NT2/D1 (cell line): ENCODE measurements around the gene STEAP4.

Experiments used
- DNase-seq: peaks from one replicate; pipeline ENCODE4 v3.0.0-alpha.2; 2011; ENCODE audit warnings: low read depth, low spot score
- H3K27me3 ChIP-seq: 2 replicates; pipeline ENCODE4 v1.6.0; 2011; ENCODE audit warnings: mild to moderate bottlenecking; ENCODE audit not compliant: insufficient read length, insufficient read depth
- H3K36me3 ChIP-seq: 2 replicates; pipeline ENCODE4 v1.6.1; 2011; ENCODE audit warnings: mild to moderate bottlenecking, low read length, mixed read lengths; ENCODE audit not compliant: insufficient read depth, insufficient read length
- H3K4me1 ChIP-seq: 2 replicates; pipeline ENCODE4 v1.5.1; 2011; ENCODE audit not compliant: insufficient read depth, insufficient read length
- H3K4me3 ChIP-seq: 2 replicates; pipeline ENCODE4 v1.5.1; 2011; ENCODE audit warnings: low read depth; ENCODE audit not compliant: insufficient read length
- H3K9ac ChIP-seq: 2 replicates; pipeline ENCODE4 v1.6.0; 2011; ENCODE audit warnings: low read depth; ENCODE audit not compliant: insufficient read length
- H3K9me3 ChIP-seq: 2 replicates; pipeline ENCODE4 v1.5.1; 2011; ENCODE audit warnings: mild to moderate bottlenecking, low read length; ENCODE audit not compliant: insufficient read depth
- SUZ12 ChIP-seq: IDR thresholded peaks from 2 replicates; pipeline ENCODE4 v1.6.1; 2011; ENCODE audit not compliant: insufficient read length, insufficient read depth; ENCODE audit errors: extremely low read depth
- YY1 ChIP-seq: IDR thresholded peaks from 2 replicates; pipeline ENCODE4 v1.6.1; 2011; ENCODE audit not compliant: insufficient read length, insufficient read depth
- ZNF274 ChIP-seq: IDR thresholded peaks from 2 replicates; pipeline ENCODE4 v1.6.1; 2011; ENCODE audit warnings: mild to moderate bottlenecking, low read depth, low read length

Gene STEAP4

GRCh38 chr7:88324699-88325098, 18.0 kb upstream of the STEAP4 start:
- Histone ChIP-seq H3K9ac (no peak overlapping the region), H3K36me3 (no peaks in the 10 kb centered on the region), H3K4me1 (no peaks in the 10 kb centered on the region), H3K9me3 (no peaks in the 10 kb centered on the region; the same call in 1 of the 2 replicates), H3K4me3 (no peak overlapping the region), H3K27me3 (no peaks in the 10 kb centered on the region)
- TF ChIP-seq ZNF274 (no peak), SUZ12 (no peak), YY1 (no peak)
- no peak for DNase-seq

DNA sequence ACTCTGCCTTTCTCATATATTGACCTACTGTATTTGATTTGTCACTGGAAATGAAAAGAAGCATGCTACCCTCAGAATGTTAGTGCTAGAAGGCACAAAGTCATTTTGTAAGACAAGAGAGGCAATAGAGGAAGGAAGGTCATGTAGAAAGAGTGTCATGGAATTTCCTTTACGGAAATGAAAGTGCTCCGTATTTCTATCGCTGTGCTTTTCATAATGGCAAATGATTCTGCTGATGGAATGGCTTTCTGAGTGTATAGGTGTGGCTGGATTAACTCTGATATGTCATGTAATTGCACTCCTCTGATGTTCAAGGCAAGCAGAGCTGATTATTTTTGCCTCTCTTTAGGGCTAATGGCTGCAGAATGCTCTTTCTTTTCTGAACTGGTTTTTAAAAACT, 15.5 kb upstream of the STEAP4 start:
- Histone ChIP-seq H3K4me3 (no peak overlapping the region), H3K4me1 (no peaks in the 10 kb centered on the region), H3K9ac (no peak overlapping the region), H3K27me3 (no peaks in the 10 kb centered on the region), H3K36me3 (no peaks in the 10 kb centered on the region), H3K9me3 (no peaks in the 10 kb centered on the region; the same call in 1 of the 2 replicates)
- no peak for TF ChIP-seq ZNF274
- TF ChIP-seq SUZ12 = no peak
- TF ChIP-seq YY1 = no peak
- DNase-seq = no peak

GRCh38 chr7:88321694-88322093, 15.0 kb upstream of the STEAP4 start:
- Histone ChIP-seq H3K9me3 (no peaks in the 10 kb centered on the region; the same call in 1 of the 2 replicates), H3K9ac (no peak overlapping the region), H3K4me1 (no peaks in the 10 kb centered on the region), H3K4me3 (no peak overlapping the region), H3K27me3 (no peaks in the 10 kb centered on the region), H3K36me3 (no peaks in the 10 kb centered on the region)
- TF ChIP-seq ZNF274 = no peak
- TF ChIP-seq SUZ12 = no peak
- TF ChIP-seq YY1 = no peak
- DNase-seq = no peak

DNA sequence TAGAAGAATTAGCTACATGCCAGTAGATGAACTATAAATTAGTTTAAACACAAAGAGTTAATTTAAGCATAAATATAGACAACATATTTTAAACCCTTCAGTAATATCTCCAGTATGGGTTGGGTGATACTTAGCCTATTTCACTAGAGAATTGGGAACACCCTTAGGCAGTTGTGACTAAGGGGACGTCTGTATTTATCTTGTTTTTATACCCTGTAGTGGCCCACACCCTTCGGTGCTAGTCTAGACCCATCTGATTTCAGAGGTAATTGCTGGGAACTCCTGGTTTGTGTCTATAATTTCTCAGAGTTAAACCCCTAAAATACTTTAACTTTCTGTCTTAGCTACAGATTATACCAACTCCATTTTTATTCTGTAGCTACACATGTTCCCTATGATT, 11.5 kb upstream of the STEAP4 start:
- H3K4me3 ChIP-seq = no peak overlapping the region
- TF ChIP-seq ZNF274 (no peak), SUZ12 (no peak), YY1 (no peak)
- H3K9me3 ChIP-seq = no peaks in the 10 kb centered on the region
- H3K9ac ChIP-seq = no peak overlapping the region
- no peaks in the 10 kb centered on the region for H3K27me3 ChIP-seq
- no peaks in the 10 kb centered on the region for H3K36me3 ChIP-seq
- no peaks in the 10 kb centered on the region for H3K4me1 ChIP-seq
- DNase-seq = no peak

DNA sequence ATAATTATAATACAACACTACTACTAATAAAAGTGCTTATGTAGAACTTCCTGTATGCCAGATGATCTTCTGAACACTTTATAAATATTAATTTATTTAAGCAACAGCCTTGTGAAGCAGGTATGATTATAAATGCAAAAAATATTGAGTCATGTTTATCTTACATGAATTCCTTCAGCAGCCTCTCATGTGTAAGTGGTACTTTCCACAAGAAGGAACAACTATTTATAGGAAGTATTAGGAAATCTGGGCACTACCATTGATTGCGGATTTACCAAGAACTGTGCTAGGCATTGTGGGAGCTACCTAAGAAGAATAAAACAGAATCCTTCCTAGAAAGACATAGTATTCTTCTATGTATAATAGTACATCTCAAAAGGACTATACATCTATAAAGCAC, 10.7 kb upstream of the STEAP4 start:
- no peak for DNase-seq
- no peak overlapping the region for H3K4me3 ChIP-seq
- H3K9ac ChIP-seq = no peak overlapping the region

GRCh38 chr7:88316456-88316855, 9.8 kb upstream of the STEAP4 start:
- H3K4me1 ChIP-seq = no peaks in the 10 kb centered on the region
- no peak for DNase-seq
- H3K4me3 ChIP-seq = no peak overlapping the region
- no peaks in the 10 kb centered on the region for H3K27me3 ChIP-seq
- no peaks in the 10 kb centered on the region for H3K9me3 ChIP-seq
- H3K9ac ChIP-seq = no peak overlapping the region
- TF ChIP-seq YY1 (no peak), ZNF274 (no peak), SUZ12 (no peak)
- no peaks in the 10 kb centered on the region for H3K36me3 ChIP-seq

More for the DNA sequence above, 10.7 kb upstream of the STEAP4 start:
- Histone ChIP-seq H3K9me3 (no peaks in the 10 kb centered on the region), H3K36me3 (no peaks in the 10 kb centered on the region), H3K4me1 (no peaks in the 10 kb centered on the region), H3K27me3 (no peaks in the 10 kb centered on the region)
- no peak for TF ChIP-seq YY1

DNA sequence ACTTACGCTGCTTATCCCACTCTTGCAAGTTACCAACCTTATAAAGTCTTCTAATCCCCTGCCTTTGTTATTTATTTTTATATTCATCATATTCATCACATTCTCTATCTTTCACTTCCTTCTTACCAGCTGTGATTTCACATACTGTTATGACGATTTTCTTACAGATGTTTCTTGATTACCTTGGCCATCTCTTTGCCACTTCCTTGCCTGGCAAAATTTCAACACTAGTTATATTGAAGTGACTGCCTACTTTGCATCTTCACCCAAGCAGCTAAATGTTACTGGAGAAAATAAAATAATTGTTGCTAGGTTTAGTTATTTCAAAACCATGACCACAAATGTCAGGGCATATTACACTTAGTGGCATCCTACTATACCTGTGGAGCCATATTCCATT, 8.8 kb upstream of the STEAP4 start:
- Histone ChIP-seq H3K4me1 (no peaks in the 10 kb centered on the region), H3K9ac (no peak overlapping the region)

GRCh38 chr7:88314061-88314491, 7.4 kb upstream of the STEAP4 start:
- no peaks in the 10 kb centered on the region for H3K4me1 ChIP-seq
- no peak overlapping the region for H3K9ac ChIP-seq
- H3K4me3 ChIP-seq = no peak overlapping the region
- H3K27me3 ChIP-seq = no peaks in the 10 kb centered on the region
- no peak for DNase-seq
- H3K36me3 ChIP-seq = no peaks in the 10 kb centered on the region
- no peak for TF ChIP-seq SUZ12
- TF ChIP-seq YY1 = no peak
- no peak for TF ChIP-seq ZNF274
- no peaks in the 10 kb centered on the region for H3K9me3 ChIP-seq

More for the DNA sequence above, 8.8 kb upstream of the STEAP4 start:
- Histone ChIP-seq H3K4me3 (no peak overlapping the region), H3K9me3 (no peaks in the 10 kb centered on the region), H3K27me3 (no peaks in the 10 kb centered on the region), H3K36me3 (no peaks in the 10 kb centered on the region)
- no peak for DNase-seq
- TF ChIP-seq YY1 (no peak), SUZ12 (no peak), ZNF274 (no peak)
